Measurements from ENCODE around the gene TRA2B.
A peak's percentile ranks its signal among the peaks of the same experiment; 100 is the strongest.
"Not testable (repeated sequence)": the region's sequence is repeated elsewhere in the genome, so short reads cannot be mapped to it uniquely, and the experiment has no call there.

TRA2B gene

DNA sequence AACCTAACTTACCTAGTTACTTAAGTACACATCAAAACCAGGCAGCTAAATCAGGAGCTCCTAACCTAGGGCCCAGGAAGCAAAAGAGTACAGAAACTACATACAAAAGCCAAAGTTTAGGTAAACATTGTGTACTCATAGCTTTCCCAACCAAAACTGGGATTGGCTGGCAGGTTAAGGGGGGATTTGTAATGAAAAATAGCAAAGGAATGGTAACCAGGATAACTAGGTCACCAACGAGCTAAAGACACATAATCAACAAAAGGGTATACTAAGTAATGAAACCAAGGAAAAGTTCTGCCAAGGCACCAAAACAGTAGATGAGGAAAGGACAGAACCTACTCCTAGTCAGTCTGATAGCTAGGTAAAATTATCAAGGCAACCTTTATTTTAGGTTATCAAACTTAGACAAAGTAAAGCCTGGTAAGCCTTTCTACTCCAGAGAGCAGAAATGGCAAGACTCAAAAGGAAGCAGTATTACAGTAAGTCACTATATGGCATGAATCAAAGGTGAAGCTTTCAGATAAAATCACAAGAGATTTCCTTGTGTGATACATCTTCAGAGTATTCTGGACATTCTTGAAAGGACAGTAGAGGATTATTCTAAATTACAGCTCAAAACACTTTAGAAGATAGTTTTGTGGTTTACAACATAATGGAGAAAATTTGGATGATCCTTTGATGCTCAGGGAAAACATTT lies 10.2 kb downstream of the TRA2B start:
- DNase-seq (ENCODE audit: low read depth), result no peak

DNA sequence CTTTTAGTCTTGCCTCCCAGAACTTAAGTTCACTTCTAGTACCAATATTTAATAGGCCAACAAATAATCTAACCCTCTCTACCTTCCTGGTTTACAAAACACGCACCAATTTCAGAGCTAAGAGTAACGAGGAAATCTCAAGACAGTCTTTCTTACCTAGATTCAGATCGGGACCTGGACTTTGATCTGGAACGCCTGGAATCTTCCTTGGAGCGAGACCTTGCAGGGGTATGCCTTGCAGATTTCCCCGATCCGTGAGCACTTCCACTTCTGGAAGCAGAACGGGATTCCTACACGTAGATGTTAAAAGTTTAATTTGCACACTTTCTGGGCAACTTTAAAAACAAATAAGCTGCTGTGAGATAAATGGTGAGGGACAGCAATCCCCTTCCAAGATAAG lies 11.4 kb downstream of the TRA2B start:
- DNase-seq (ENCODE audit: low read depth), result no peak

- no peak for DNase-seq (ENCODE audit: low read depth)
These were observed 12.5 kb downstream of the TRA2B start for GRCh38 chr3:185925353-185925752.

DNA sequence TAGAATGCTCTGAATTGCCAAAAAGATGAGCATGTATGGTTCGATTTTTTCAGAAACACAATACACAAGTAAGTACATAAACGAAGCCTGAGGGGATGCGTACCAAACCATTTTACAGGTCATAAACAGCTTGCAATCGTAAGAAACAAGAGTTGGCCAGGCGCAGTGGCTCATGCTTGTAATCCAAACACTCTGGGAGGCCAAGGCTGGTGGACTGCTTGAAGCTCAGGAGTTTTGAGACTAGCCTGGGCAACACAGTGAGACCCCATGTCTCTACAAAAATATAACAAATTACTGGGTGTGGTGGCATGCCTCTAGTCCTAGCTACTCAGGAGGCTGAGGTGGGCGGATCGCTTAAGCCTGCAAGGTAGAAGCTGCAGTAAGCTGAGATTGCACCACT lies 13.4 kb downstream of the TRA2B start:
- DNase-seq (ENCODE audit: low read depth), result no peak

DNA sequence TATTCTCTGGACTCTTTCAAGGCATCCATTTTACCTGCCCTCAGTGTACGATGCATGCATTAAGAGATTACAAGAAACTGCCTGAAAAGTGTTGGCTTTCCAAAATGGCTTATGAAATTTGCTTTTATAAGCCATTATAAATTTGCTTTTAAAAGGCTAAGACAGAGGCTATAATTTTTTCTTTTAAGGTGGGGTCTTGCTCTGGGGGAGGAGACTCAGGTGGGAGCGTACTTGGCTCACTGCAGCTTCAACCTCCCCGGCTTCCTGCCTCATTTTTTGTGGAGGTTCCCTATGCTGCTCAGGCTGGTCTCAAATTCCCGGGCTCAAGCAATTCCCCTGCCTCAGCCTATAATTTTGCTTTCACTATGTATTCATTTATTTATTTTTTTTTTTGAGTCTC lies 17.6 kb downstream of the TRA2B start:
- no peak for DNase-seq (ENCODE audit: low read depth)

DNA sequence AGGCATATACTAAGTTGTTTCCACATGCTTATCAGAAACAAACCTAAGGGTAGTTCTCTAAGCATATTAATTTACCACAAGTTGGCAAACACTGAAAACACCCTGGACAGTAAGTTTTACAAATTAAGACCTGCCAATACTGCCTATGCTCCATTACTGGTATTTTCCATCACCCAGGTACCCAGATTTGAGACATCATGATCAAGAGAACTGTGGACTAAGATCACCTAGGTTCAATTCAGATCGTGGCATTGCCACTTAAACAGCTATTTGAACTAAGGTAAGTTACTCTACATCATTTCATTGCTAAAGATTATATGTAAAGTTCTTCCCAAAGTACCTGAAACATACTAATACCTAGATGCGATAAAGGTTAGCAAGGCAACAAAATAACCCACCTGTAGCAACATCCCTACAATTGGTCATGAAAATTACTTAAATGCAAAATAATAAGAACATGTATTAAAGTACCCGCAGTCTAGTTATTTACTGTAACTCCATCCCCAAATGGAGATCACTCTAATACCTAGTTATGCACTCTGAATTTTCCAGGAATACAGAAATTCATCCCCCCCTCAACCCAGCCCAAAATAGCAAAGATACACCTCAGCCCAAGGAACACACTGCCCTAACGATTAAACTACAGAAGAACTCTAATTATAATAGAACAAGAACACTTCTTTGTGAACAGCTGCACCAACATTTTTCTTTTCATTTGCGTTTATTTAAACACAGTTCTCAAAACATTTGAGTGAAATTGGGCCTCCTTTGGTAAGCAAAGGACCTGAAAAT lies 21.6 kb downstream of the TRA2B start:
- no peak for DNase-seq (ENCODE audit: low read depth)

DNA sequence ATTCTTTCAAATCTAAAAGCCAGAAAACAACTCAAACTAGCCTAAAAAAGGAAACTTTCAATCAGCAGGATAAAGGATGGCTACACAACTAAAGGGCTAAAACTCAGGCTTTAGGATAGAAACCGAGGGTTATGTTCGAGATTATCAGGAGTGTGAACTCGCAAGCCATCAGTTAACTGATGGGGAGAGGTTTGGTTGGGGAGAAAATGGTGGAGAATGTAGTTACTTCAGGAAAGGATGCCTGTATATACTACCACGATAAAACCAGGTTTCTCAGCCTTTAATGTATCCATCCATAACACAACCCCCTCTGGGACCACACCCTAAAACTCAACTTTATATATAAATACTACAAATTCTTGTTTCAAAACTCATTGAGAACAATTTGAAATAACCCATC lies 22.2 kb downstream of the TRA2B start:
- DNase-seq (ENCODE audit: low read depth), result no peak

DNA sequence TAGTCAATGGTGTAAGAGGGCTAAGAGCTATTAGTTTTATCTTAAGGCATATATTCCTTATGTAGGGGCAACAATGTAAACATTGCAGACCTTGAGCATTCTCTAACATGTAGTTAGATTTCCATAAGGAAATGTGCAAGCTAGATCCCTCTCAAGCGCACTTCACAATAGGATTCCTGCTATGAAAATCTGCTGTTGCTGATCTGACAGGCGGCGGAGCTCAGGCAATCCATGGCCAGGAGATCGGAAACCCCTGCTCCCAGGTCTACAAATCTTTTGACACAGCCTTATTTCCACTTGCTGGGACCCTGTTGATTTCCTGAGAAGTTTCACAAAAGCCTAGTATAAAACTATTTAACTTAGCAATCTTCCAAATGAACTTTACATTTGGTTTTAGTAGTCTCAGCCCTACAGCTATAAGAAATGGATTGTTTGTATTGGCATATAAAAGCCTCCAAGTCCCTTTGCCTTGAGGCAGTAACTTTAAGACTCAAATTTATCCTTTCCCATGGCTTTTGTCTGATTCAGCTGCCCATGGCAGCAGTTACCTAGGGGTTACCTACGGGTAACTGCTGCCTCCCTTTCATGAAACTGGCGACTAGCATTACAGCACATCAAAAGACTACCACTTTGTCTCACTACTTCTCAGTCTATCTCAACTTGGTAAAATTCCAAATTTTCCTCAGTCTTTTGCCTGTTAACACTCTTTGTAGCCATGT lies 22.7 kb downstream of the TRA2B start:
- peak; percentile 34 for DNase-seq (ENCODE audit: low read depth)

DNA sequence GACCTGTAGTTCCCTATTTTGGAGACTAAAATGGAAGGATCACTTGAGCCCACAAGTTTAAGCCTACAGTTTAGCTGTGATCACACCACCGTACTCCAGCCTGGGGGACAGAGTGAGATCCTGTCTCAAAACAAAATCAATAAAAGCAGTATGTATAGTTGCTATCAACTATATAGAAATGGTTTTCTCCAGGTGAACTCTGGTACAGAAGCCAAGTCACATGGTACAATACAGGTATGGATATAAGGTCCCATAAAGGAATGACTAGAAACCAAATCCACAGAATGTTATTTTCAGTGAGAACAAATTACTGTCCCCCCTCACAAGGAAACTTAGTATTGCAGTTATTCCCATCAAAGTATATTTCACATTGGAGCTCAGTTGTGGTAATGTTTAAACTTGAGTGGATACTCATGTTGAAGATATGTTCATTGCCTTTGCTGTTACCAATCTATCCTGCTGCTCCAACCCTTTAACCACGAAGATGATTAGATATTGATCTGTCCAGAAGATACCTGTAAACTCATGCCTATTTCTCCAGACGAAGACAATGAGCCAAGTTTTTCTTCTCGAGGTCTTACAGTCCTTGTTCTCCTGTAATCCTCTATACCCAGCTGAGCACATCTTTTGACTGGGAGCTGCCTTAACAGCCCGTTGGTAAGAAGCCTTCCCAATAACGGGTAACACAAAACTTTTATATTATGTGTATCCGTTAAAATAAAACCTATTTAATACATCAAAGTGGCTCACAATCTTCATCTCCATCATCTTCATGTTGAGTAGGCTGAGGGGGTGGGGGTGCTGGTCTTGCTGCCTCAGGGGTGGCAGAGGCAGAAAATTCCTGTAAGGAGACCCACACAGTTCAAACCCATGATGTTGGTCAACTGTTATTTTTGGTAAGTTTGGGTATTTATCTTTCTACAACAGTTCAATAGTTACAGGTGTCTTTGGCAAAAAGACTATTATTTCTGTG lies 24.6 kb downstream of the TRA2B start:
- no peak for DNase-seq (ENCODE audit: low read depth)

DNA sequence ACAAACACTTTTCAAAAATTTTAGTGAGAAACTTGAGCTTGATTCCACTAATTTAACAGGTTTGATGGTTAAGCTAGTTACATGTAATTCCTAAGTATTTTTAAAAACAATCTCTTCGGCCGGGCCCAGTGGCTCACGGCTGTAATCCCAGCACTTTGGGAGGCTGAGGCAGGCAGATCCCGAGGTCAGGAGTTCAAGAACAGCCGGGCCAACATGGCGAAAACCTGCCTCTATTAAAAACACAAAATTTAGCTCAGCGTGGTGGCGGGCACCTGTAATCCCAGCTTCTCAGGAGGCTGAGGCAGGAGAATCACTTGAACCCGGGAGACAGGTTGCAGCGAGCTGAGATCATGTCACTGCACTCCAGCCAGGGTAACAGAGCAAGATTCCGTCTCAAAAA lies 25.3 kb downstream of the TRA2B start:
- no peak for DNase-seq (ENCODE audit: low read depth)

DNA sequence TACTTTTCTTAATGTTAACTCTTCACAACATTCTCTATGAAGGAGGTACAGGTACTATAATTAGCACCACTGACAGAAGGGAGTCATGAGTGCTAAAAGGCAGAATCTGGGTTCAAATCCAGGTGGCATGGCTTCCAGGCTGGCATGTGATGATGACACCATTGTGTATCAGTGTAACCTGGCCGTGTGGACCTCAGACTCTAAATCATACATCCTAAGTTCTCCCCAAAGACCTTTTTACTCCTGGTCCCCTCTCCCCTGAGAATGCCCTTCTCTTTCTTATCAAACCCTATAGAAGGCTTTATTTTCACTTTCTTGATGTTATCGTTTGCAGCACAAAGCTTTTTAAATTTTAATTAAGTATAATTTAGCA lies 26.8 kb downstream of the TRA2B start:
- not testable (repeated sequence) for DNase-seq (ENCODE audit: low read depth)

GRCh38 chr3:185910322-185911075 lies 27.3 kb downstream of the TRA2B start:
- DNase-seq (ENCODE audit: low read depth), result not testable (repeated sequence)

GRCh38 chr3:185909913-185910312 lies 27.9 kb downstream of the TRA2B start:
- not testable (repeated sequence) for DNase-seq (ENCODE audit: low read depth)

- DNase-seq (ENCODE audit: low read depth), result peak; percentile 95
These were observed 37.6 kb downstream of the TRA2B start for GRCh38 chr3:185900228-185900627.

- no peak for DNase-seq (ENCODE audit: low read depth)
These were observed 41.2 kb downstream of the TRA2B start for GRCh38 chr3:185896636-185897035.

DNA sequence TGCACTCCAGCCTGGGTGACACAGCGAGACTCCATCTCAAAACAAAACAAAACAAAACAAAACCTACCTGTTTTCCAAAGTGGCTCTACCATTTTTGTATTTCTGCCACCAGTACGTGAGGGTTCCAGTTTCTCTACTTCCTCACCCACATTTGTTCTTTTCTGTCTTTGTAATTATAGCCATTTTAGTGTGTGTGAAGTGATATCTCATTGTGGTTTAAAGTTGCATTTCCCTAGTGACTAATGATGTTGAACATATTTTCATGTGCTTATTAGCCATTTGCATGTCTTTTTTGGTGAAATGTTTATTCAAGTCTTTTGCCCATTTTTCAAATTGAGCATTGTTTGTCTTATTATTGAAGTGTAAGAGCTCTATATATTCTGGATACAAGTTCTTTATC lies 50.7 kb downstream of the TRA2B start:
- no peak for DNase-seq (ENCODE audit: low read depth)

- no peak for DNase-seq (ENCODE audit: low read depth)
These were observed 53.2 kb downstream of the TRA2B start for GRCh38 chr3:185884641-185885040.

- DNase-seq (ENCODE audit: low read depth), result no peak
These were observed 55.9 kb downstream of the TRA2B start for GRCh38 chr3:185881926-185882325.

DNA sequence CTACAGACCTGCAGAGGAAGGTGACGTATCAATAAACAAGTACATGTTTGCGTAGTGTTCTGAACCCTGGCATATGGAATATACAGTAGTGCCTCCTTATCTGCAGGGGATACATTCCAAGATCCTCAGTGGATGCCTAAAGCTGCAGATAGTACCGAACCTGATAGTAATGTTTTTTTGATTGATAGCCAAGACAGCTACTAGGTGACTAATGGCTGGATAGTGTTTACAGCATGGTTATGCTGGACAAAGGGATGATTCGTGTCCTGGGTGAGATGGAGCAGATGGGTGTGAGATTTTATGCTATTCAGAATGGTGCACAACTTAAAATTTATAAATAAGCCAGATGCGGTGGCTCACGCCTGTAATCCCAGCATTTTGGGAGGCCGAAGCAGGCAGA lies 57.2 kb downstream of the TRA2B start:
- no peak for DNase-seq (ENCODE audit: low read depth)

GRCh38 chr3:185878920-185879319 lies 58.9 kb downstream of the TRA2B start:
- no peak for DNase-seq (ENCODE audit: low read depth)

GRCh38 chr3:185874119-185874518 lies 63.7 kb downstream of the TRA2B start:
- DNase-seq (ENCODE audit: low read depth), result no peak
